GM12864 (cell line): Measurements from ENCODE around the gene MED19.
A peak's percentile ranks its signal among the peaks of the same experiment; 100 is the strongest.

ENCODE experiments used
- DNase-seq: peaks from one replicate; pipeline ENCODE4 v3.0.0-alpha.2; 2011; ENCODE audit warnings: low read depth
- H3K4me3 ChIP-seq: 2 replicates; pipeline ENCODE4 v1.5.1; 2011; ENCODE audit warnings: mild to moderate bottlenecking, low read depth, low read length, control low read depth
- TF ChIP-seq, protein P1 (sequence below): IDR thresholded peaks from 2 replicates; pipeline ENCODE4 v1.5.1; 2011; ENCODE audit warnings: low read depth, mild to moderate bottlenecking, moderate library complexity, low read length, control low read depth, inconsistent platforms; ENCODE audit errors: missing control alignments

MED19 gene

GRCh38 chr11:57679396-57679795 lies 32.6 kb downstream of the MED19 start:
- DNase-seq, result no peak
- TF ChIP-seq, protein P1, sequence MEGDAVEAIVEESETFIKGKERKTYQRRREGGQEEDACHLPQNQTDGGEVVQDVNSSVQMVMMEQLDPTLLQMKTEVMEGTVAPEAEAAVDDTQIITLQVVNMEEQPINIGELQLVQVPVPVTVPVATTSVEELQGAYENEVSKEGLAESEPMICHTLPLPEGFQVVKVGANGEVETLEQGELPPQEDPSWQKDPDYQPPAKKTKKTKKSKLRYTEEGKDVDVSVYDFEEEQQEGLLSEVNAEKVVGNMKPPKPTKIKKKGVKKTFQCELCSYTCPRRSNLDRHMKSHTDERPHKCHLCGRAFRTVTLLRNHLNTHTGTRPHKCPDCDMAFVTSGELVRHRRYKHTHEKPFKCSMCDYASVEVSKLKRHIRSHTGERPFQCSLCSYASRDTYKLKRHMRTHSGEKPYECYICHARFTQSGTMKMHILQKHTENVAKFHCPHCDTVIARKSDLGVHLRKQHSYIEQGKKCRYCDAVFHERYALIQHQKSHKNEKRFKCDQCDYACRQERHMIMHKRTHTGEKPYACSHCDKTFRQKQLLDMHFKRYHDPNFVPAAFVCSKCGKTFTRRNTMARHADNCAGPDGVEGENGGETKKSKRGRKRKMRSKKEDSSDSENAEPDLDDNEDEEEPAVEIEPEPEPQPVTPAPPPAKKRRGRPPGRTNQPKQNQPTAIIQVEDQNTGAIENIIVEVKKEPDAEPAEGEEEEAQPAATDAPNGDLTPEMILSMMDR, result no peak
- H3K4me3 ChIP-seq, result no peak overlapping the region

DNA sequence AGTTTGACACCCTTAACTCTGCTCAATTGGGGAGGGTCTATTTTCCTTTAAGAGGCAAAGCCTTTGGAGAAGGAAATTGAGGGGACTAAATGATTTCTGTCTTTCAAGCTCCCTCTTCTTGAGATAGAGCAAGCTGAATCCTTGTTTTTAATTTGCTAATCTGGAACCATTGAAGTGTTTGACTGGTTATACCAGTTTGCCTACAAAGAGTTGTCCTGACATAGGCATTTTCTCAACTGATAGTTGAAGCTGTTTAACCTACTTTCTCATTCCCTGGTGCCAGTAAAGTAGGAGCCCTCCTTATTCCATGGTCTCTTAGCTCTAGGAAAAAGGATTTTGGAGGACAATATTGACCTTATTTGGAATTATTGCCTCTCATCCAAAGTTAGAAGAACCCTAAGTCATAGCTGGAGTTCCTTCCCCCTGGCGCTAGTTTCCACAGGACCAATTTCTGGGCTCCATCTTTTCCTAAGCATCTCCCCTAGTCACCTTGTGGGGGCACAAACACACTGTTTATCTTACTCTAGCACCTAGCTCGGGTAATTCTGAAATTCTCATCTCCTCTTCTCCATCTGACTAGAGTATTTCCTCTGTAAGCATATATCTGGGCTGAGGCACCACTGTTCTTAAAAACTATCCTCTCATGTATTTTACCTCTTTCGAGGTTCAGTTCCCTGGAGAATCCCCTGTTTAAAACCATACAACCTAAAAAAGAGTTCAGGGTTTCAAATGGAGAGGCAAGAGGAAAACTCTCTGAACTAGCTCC lies 36.7 kb downstream of the MED19 start:
- no peak for DNase-seq

GRCh38 chr11:57674251-57674650 lies 37.8 kb downstream of the MED19 start:
- H3K4me3 ChIP-seq, result no peak overlapping the region
- TF ChIP-seq, protein P1, result no peak
- DNase-seq, result no peak

More for the DNA sequence above, 36.7 kb downstream of the MED19 start:
- no peak overlapping the region for H3K4me3 ChIP-seq
- TF ChIP-seq, protein P1, result no peak

DNA sequence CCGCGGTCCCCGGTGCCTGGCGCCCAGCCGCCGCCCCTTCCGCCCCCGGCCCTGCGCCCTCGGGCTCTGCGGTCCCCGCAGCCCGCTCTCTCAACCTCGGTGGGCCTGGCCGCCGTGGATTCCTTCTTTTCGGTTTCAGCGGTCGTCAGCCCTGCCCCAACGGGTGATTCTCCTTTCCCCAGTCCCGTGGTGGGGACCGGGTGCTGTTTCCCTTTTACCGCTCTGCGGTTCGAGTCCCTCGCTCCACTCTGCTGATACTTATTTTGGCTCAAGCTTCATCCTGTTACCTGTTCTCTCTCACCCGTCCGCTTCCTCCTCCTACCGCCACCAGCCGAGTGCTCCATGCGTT lies 43.6 kb downstream of the MED19 start:
- H3K4me3 ChIP-seq, result peak overlapping the region; percentile 97
- TF ChIP-seq, protein P1, result no peak
- no peak for DNase-seq

GRCh38 chr11:57667736-57668433 lies 44.1 kb downstream of the MED19 start, which contains the start of gene ZDHHC5:
Gene ZDHHC5, plus strand, starts transcription at chr11:57668114. Its CDS starts 4,977 bp downstream, at chr11:57673091.
- peak; percentile 99 for DNase-seq
- TF ChIP-seq, protein P1, result peak; percentile 40
- H3K4me3 ChIP-seq, result peak within 1 kb of the TSS; percentile 97

DNA sequence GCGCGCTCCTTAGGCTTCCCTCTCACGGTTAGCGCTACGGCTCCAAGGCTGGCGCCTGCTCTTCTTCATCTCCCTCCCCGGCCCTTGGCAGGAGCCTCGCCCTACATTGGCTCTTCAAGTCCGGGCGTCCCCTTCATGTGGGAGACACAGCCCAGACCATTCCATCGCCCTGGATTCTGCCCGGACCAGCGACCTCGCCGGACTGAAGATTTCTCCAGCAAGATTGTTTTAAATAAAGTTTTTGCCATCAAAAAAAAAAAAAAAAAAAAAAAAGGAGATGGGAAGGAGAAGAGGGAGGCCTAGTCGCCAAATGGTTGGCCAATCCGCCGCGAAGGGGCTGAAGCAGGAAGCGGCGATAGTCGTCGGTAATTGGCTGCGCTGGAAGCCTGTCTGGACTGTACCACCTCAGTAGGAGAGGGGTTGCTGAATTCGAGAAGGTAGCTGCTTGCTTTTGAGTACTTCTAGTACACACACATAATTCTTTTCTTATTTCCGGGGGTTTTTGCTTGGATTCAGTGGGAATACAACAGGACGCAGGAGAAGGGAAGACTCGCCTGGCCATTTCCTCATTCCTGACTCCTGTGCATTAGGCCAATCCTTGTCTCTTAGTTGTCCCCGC lies 44.8 kb downstream of the MED19 start:
- peak overlapping the region; percentile 97 for H3K4me3 ChIP-seq
- TF ChIP-seq, protein P1, result no peak

More for the DNA sequence above, 44.8 kb downstream of the MED19 start:
- peak; percentile 98 for DNase-seq
